Panc1 (cell line): ENCODE measurements around the gene GOLT1B.

Experiments
- POLR2AphosphoS5 ChIP-seq: IDR thresholded peaks from 2 replicates; pipeline ENCODE4 v1.6.1; 2012; ENCODE audit warnings: mild to moderate bottlenecking, low read depth, low read length, moderate library complexity
- TF ChIP-seq, protein P1 (sequence below): fragments of 450-650 bp; IDR thresholded peaks from 2 replicates; pipeline ENCODE4 v1.5.1; 2017; ENCODE audit warnings: mild to moderate bottlenecking

DNA sequence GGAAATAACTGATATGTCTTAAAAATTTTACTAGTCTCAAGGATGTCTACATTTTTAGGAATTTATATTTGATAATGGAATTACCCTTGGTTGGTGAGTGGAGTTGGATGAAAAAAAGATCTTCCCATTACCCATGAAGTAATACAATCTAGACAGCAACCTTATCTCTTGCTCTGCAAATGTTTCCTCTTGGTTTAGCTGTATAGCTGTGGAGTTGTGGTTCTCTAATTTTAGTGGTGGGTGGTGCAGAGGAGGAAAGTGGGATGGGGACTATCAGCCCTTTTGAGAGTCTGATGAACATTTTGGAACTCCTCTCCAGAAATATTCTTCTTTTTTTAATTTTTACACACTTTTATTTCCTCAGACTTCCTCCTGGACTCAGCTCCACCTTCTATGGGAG, 41.6 kb downstream of the GOLT1B start:
- TF ChIP-seq, protein P1, sequence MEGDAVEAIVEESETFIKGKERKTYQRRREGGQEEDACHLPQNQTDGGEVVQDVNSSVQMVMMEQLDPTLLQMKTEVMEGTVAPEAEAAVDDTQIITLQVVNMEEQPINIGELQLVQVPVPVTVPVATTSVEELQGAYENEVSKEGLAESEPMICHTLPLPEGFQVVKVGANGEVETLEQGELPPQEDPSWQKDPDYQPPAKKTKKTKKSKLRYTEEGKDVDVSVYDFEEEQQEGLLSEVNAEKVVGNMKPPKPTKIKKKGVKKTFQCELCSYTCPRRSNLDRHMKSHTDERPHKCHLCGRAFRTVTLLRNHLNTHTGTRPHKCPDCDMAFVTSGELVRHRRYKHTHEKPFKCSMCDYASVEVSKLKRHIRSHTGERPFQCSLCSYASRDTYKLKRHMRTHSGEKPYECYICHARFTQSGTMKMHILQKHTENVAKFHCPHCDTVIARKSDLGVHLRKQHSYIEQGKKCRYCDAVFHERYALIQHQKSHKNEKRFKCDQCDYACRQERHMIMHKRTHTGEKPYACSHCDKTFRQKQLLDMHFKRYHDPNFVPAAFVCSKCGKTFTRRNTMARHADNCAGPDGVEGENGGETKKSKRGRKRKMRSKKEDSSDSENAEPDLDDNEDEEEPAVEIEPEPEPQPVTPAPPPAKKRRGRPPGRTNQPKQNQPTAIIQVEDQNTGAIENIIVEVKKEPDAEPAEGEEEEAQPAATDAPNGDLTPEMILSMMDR, result no peak
- no peak for TF ChIP-seq POLR2AphosphoS5
